HTR-8/SVneo (cell line): ENCODE data around the gene WDR33.
"Not testable (repeated sequence)": the region's sequence is repeated elsewhere in the genome, so short reads cannot be mapped to it uniquely, and the experiment has no call there.

ENCODE experiments used
- DNase-seq: peaks from one replicate; pipeline ENCODE4 v3.0.0; 2011; ENCODE audit warnings: low spot score, mixed read lengths; ENCODE audit not compliant: insufficient read length
- FAIRE-seq: peaks from 2 replicates; lab custom pipeline; 2011; peaks lifted over from hg19 to GRCh38; lab: Jason Lieb, UNC

Gene WDR33

DNA sequence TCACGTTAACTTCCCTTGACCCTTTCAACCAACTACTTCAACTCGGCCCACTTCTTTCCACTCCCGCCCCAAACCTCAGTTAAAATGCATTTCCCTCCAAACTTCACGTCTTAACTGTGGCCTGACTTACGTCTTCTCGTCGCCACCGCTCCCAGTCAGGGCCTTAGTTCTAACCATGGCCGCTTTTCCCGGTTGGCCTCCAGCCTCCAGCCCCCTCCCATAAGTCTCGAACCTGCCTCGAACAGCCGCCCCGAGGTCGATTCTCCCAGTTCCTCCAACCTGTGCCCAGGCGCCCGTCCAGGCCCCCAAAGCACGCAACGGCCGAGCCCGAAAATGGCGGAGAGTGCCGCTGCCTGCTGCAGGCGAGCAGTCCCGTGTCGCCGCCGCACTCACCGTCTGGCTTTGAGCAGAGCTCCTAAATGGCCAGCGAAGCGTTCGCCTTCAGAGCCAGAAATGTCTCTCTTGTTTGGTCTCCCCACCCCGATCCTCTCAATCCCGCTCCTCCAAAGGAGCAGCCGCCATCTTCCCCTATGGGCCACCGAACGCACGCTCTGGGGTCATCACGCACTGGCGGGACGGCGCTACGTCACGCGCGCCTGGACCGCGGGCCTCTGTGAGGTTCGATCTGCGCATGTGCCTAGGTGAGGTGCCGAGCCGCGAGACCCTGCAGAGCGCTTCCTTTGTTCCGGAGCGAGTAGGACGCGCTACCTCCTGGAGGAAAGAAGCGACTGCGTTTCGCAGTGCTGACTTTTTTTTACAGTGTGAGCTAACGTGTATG lies at the start of gene WDR33:
WDR33 (minus strand) TSS at position 553 of the 778 bp plus-strand sequence. CDS start 40,190 bp downstream, outside the sequence.
- peak; percentile 79 for FAIRE-seq
- peak; percentile 98 for DNase-seq

- DNase-seq = no peak
- no peak for FAIRE-seq
Observed at GRCh38 chr2:127860130-127860529, 49.2 kb upstream of the WDR33 start.

DNA sequence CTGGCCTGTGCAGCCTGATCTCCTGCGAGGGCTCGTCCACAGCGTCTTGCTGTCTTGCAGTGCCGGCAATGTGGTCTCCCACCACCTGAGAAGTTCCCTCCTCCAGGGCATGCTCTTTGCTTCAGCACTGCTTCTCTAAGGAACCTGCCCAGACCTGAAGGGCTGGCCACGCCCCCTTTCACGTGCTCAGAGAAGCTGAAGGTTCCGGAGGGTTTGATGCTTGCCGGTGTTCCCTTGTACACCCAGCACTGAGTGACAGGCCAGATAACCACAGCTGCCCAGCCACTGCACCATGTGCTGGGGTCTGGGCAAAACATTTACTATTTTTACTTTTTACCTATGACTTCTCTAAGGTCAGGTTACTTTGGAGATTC lies 48.7 kb upstream of the WDR33 start:
- DNase-seq (no peak), FAIRE-seq (no peak)

DNA sequence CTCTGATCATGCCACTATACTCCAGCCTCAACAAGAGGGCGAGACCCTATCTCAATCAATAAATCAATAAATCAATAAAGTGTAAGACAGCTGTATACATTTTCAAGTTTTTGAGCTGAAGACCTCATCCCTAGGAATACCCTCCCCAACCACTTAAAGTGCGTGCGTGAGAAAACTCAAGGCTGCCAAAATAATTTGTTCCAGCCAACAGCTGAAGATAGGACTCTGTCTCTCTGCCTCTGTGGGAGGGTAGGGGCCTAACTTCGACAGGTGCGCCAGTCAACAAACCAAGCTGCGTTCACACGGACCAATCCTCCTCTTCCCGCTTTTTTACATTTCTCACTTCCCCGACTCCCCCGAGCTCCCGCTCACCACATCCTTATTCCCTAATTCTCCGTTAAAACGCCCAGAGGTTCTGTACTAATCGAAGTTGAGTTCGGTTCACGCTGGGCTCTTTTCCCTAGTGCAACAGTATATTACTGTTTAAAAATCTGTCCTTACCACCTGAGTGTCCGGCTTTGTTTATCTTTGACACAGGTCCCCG lies 46.4 kb upstream of the WDR33 start:
- FAIRE-seq = no peak

GRCh38 chr2:127853671-127854070 lies 42.7 kb upstream of the WDR33 start:
- no peak for DNase-seq
- FAIRE-seq = no peak

More for the DNA sequence above, 46.4 kb upstream of the WDR33 start:
- DNase-seq = no peak

DNA sequence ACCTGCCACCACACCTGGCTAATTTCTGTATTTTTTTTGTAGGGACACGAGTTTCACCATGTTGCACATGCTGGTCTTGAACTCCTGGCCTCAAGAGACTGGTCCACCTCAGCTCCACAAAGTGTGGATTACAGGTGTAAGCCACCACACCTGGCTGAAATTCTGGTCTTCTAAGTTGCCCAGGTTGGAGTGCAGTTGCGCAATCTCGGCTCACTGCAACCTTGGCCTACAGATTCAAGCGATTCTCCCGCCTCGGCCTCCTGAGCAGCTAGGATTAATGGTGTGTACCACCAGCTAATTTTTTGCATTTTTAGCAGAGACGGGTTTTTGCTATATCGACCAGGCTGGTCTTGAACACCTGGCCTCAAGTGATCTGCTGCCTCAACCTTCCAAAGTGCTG lies 41.4 kb upstream of the WDR33 start:
- FAIRE-seq (no peak), DNase-seq (no peak)

DNA sequence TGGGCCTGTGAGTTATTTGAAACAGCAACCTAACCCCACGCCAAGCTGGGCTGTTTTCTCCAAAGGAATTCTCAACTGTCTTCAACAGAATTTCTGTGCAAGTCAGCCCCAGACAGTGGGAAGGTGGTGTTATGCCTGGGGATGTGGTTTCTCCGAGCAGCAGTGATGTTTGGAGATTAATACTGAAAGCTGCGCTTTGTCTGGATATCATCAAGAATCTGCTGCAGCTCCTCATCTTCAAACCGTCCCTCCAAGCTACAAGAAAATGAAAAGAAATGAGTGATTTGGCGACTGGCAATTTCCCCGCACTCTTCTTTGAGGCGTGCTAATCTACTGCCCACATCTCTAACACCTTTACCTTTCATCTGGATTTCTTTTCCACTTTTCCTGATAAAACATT lies 37.0 kb upstream of the WDR33 start:
- DNase-seq (no peak), FAIRE-seq (no peak)

DNA sequence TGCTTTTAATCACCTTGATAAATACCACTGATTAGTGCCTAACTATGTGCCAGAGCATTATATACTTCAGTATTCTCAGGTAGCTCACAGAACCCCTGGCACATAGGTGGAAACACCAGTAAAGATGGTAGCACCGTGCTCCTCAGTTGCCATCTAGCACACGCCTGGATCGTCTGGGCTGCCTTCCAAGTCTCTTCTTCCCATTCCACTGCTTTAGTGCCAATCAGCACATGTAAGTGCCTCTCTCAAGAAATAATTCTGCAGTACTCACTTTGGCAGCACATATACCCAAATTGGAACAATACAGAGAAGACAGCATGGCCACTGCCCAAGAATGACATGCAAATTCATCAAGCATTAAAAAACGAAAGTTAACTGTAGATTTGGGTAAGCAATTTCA lies 34.0 kb upstream of the WDR33 start:
- FAIRE-seq = no peak
- DNase-seq = no peak

DNA sequence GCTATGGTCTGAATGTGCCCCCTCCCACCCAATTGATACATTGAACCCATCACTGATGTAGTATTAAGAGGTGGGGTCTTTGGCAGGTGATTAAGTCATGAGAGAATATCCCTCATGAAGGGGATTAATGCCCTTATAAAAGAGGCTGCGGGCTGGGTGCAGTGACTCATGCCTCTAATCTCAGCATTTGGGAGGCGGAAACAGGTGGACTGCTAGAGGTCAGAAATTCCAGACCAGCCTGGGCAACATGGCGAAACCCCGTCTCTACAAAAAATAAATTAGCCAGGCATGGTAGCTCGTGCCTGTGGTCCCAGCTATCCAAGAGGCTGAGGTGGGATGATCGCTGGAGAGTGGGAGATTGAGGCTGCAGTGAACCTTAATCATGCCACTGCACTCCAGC lies 32.7 kb upstream of the WDR33 start:
- no peak for DNase-seq
- no peak for FAIRE-seq

- no peak for FAIRE-seq
- no peak for DNase-seq
Observed at GRCh38 chr2:127841466-127842178, 30.7 kb upstream of the WDR33 start.

DNA sequence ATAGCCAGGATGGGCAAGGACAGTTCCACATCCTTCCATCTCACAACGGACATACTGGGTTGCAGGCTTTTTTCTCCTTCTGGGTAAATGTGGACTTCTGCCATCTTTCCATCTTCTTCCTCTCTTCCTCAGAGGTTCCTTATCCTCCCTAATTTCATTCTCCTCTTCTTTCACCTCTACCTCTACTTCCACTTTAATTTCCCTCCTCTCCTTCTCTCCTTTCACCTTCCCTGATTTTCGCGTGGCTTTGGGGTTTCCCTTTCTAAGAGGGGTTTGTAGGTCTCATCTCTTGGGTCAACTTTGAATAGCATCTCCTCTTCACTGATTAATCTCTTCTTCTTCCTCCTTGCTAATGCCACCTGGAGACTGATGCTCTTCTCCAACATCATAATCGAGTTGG lies 29.9 kb upstream of the WDR33 start:
- DNase-seq = no peak
- FAIRE-seq = no peak

DNA sequence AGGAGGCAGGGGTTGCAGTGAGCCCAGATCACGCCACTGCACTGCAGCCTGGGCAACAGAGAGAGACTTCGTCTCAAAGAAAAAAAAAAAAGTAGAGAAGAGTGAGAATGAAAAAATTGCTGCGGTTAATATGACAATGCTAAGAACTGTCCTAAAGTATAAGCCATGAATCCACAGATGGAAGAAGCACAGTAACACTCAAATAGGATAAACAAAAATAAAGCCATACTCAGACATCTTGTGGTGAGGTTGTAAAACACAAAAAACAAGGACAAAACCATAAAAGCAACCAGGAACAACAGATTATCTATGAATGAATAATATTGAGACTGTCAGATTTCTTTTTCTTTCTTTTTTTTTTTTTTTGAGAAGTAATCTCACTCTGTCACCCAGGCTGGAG lies 24.0 kb upstream of the WDR33 start:
- DNase-seq (no peak), FAIRE-seq (no peak)

- DNase-seq = no peak
- FAIRE-seq = no peak
Observed at GRCh38 chr2:127829845-127830246, 18.9 kb upstream of the WDR33 start.

- not testable (repeated sequence) for FAIRE-seq
Observed at GRCh38 chr2:127826708-127827107, 15.7 kb upstream of the WDR33 start.

DNA sequence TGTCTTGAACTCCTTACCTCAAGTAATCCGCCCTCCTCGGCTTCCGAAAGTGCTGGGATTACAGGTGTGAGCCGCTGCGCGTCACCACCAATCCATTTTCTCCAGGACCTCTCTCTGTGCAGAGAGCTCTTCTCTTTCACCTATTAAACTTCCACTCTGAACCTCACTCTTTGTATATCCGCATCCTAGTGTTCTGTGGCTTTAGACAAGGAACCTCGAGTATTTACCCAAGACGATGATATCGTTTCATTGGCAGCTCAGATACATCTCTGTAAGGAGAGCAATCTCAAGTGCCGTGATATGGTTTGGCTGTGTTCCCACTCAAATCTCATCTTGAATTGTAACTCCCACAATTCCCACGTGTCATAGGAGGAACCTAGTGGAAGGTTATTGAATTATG lies 15.1 kb upstream of the WDR33 start:
- DNase-seq (no peak), FAIRE-seq (no peak)

More at GRCh38 chr2:127826708-127827107, 15.7 kb upstream of the WDR33 start:
- not testable (repeated sequence) for DNase-seq

GRCh38 chr2:127820080-127820668 lies 9.2 kb upstream of the WDR33 start:
- DNase-seq = no peak
- FAIRE-seq = no peak

DNA sequence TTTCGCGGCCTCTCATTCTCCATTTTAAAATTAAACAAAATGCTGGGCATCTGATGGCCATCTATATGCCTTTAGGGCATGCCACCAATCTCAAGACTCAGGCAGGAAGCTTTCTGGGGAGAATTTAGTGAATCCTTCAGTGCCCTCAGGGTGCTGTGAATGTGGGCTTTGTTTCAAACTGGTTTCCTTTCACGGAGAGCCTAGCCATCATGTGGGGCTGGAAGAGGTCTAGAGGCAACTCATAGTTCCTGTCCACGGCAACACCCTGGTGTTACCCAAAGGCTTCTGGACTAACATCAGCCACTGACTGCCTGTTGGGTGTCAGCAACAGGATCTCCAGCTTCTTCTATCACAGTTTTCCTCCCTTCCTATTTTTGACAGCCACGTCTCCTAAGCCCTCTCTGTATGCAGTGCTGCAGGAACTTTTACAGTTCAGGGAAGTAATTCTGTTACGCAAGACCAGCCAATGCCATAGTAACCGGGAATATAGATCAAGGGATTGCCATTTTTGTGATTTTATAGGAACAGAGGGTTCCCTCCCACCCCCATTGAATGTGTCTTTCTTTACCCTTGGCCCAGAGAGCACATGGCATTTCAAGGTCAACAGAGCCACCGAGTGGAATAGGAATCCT lies 7.9 kb upstream of the WDR33 start:
- no peak for FAIRE-seq
- DNase-seq = no peak

- FAIRE-seq (no peak), DNase-seq (no peak)
Observed at GRCh38 chr2:127818241-127818640, 7.3 kb upstream of the WDR33 start.

- no peak for DNase-seq
- FAIRE-seq = no peak
Observed at GRCh38 chr2:127814677-127815076, 3.7 kb upstream of the WDR33 start.

DNA sequence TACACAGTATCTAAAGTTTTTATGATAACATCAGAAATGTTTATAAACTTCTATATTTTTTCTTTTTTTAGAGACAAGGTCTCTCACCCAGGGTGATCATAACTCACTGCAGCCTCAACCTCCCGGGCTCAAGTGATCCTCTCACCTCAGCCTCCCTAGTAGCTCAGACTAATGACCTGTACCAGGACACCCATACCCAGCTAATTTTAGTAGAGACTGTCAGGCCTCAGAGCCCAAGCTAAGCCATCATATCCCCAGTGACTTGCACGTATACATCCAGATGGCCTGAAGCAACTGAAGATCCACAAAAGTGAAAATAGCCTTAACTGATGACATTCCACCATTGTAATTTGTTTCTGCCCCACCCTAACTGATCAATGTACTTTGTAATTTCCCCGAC lies 1.5 kb upstream of the WDR33 start:
- not testable (repeated sequence) for FAIRE-seq, DNase-seq
